Caco-2 (cell line): Measurements from ENCODE around the gene LDB2. TPM values are rescaled to one million over a fixed set of nuclear protein-coding genes. Genes with fewer than 3 reads are reported as not detected.

Source experiments
- BruUV-seq: library from RNA; stranded (reverse); fragments of 400-500 nt; replicated peaks from 2 replicates; lab custom pipeline; 2021; lab: Mats Ljungman, UMichigan
- CTCF ChIA-PET: fragments of 300-600 bp; sonication (Branson Sonifier 250); formaldehyde crosslinking; loops from one replicate; lab custom pipeline; 2022; ENCODE audit warnings: antibody characterized with exemption; lab: Charles Lee
- POLR2A ChIA-PET: fragments of 300-600 bp; sonication (Branson Sonifier 250); formaldehyde crosslinking; loops from one replicate; lab custom pipeline; 2022; ENCODE audit warnings: antibody characterized with exemption; lab: Charles Lee
- DNase-seq, 2 experiments: peaks; one replicate each; pipeline versions ENCODE4 v3.0.0 to v3.0.0-alpha.2; 2020 to 2022
- H3K27me3 ChIP-seq: replicated peaks from 2 replicates; pipeline ENCODE4 v1.6.0; 2011; ENCODE audit warnings: low read length; ENCODE audit not compliant: control insufficient read depth, insufficient read depth
- H3K36me3 ChIP-seq: 2 replicates; pipeline ENCODE4 v1.5.1; 2011; ENCODE audit warnings: low read length; ENCODE audit not compliant: control insufficient read depth, insufficient read depth
- H3K4me1 ChIP-seq: fragments of 250-450 bp; sonication (Bioruptor Pico); 2 replicates; pipeline ENCODE4 v1.5.1; 2020; ENCODE audit warnings: mild to moderate bottlenecking
- H3K4me3 ChIP-seq: 2 replicates; pipeline ENCODE4 v1.5.1; 2011; ENCODE audit warnings: low read depth, mild to moderate bottlenecking, control low read depth, low read length
- H3K9me3 ChIP-seq: fragments of 250-450 bp; sonication (Bioruptor Pico); 2 replicates; pipeline ENCODE4 v1.5.1; 2020; ENCODE audit warnings: mild to moderate bottlenecking, moderate library complexity
- H3K27ac Mint-ChIP-seq: one replicate; pipeline ENCODE4 v1.8.0; 2022; ENCODE audit warnings: mixed read lengths; ENCODE audit not compliant: unreplicated experiment
- H3K27me3 Mint-ChIP-seq: one replicate; pipeline ENCODE4 v1.8.0; 2022; ENCODE audit warnings: mixed read lengths; ENCODE audit not compliant: insufficient read depth, unreplicated experiment
- H3K36me3 Mint-ChIP-seq: one replicate; pipeline ENCODE4 v1.8.0; 2022; ENCODE audit warnings: mild to moderate bottlenecking, mixed read lengths; ENCODE audit not compliant: insufficient read depth, unreplicated experiment
- H3K4me1 Mint-ChIP-seq: one replicate; pipeline ENCODE4 v1.8.0; 2022; ENCODE audit warnings: low read depth, mixed read lengths; ENCODE audit not compliant: unreplicated experiment
- H3K4me3 Mint-ChIP-seq: one replicate; pipeline ENCODE4 v1.8.0; 2022; ENCODE audit warnings: mild to moderate bottlenecking, moderate library complexity, mixed read lengths; ENCODE audit not compliant: unreplicated experiment
- H3K9me3 Mint-ChIP-seq: one replicate; pipeline ENCODE4 v1.8.0; 2022; ENCODE audit warnings: mixed read lengths; ENCODE audit not compliant: unreplicated experiment
- intact Hi-C: fragments of 100-400 bp; cut with micrococcal nuclease; formaldehyde crosslinking; loops from one replicate; pipeline ENCODE4 v1.10.0; 2022; ENCODE audit not compliant: unreplicated experiment
- total RNA-seq: library from RNA; stranded (reverse); gene quantifications from 2 replicates; pipeline ENCODE4 v1.2.3, GENCODE V29; 2022
- TF ChIP-seq, protein P1 (sequence below), 2 experiments: fragments of 200-600 bp in 1 of 2; IDR thresholded peaks; 1 replicate in 1 of 2; 2 replicates in 1 of 2; pipeline versions ENCODE4 v1.5.1 to v1.8.0; 2011 to 2022; ENCODE audit warnings: antibody characterized with exemption in 1 of 2, control low read depth in 1 of 2, inconsistent platforms in 1 of 2, low read depth in 1 of 2, low read length in 1 of 2, mild to moderate bottlenecking in 1 of 2, moderate library complexity in 1 of 2; ENCODE audit not compliant: insufficient read depth in 1 of 2, severe bottlenecking in 1 of 2, unreplicated experiment in 1 of 2

Gene LDB2
- total RNA-seq, 1 experiment from 2014 or later = not detected

DNA sequence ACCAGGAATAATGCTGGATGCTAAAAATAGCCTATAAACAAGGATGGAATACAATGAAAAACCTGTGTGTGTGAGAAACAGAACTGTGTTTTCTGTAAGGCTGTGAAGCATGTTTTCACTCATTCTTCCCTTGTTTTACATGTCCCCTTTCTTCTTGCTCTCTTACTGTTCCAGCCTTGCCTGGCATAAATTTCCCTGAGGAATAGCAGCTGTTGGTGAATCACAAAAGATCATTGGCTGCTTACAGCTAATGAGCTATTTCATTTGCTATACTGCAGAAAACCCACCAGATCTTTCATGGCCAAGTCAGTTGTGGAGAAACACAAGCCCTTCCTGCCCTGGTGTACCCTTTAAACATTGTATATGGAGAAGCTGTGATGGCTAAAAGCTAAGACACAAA is 91.1 kb downstream of the LDB2 start:
- TF ChIP-seq, protein P1, sequence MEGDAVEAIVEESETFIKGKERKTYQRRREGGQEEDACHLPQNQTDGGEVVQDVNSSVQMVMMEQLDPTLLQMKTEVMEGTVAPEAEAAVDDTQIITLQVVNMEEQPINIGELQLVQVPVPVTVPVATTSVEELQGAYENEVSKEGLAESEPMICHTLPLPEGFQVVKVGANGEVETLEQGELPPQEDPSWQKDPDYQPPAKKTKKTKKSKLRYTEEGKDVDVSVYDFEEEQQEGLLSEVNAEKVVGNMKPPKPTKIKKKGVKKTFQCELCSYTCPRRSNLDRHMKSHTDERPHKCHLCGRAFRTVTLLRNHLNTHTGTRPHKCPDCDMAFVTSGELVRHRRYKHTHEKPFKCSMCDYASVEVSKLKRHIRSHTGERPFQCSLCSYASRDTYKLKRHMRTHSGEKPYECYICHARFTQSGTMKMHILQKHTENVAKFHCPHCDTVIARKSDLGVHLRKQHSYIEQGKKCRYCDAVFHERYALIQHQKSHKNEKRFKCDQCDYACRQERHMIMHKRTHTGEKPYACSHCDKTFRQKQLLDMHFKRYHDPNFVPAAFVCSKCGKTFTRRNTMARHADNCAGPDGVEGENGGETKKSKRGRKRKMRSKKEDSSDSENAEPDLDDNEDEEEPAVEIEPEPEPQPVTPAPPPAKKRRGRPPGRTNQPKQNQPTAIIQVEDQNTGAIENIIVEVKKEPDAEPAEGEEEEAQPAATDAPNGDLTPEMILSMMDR (IDR thresholded peaks at IDR 0.05; ENCODE audit: insufficient read depth in 1 of 2, low read depth in 1 of 2, low read length in 1 of 2, severe bottlenecking in 1 of 2, unreplicated experiment in 1 of 2) = no peak
- no peak for DNase-seq
- intact Hi-C loops = no loop called here
- no TSS peak for BruUV-seq
- Mint-ChIP-seq H3K4me1 (no peaks in the 10 kb centered on the region), H3K4me3 (no peak overlapping the region), H3K9me3 (no peaks in the 10 kb centered on the region), H3K36me3 (no peaks in the 10 kb centered on the region), H3K27ac (no peak overlapping the region), H3K27me3 (peaks cover 11% of the 10 kb centered on the region)
- ChIA-PET CTCF (no interaction called here), POLR2A (no interaction called here)
- Histone ChIP-seq H3K4me3 (no peak overlapping the region), H3K4me1 (no peaks in the 10 kb centered on the region), H3K36me3 (no peaks in the 10 kb centered on the region), H3K9me3 (no peaks in the 10 kb centered on the region), H3K27me3 (no peaks in the 10 kb centered on the region)

DNA sequence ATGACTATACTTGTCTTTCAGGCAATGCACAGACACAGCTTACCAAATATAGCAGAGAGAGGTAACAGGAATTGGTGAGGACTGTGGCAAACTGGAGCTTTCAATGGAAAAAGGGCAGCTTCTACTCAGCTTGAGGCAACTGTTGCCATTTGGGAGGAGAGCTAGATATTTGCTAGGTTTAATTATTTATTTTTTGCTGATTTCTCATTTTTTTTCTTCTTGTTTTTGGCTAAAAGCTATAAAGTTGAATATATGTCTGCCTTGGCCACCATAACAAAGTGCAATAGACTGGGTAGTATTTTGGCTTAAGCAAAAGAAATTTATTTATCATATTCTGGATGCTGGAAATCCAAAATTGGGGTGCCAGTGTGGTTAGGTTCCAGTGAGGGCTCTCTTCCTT is 93.9 kb downstream of the LDB2 start:
- Histone ChIP-seq H3K36me3 (no peaks in the 10 kb centered on the region), H3K4me3 (no peak overlapping the region), H3K4me1 (no peaks in the 10 kb centered on the region), H3K9me3 (no peaks in the 10 kb centered on the region), H3K27me3 (no peaks in the 10 kb centered on the region)
- ChIA-PET POLR2A (no interaction called here), CTCF (no interaction called here)
- H3K9me3 Mint-ChIP-seq = no peaks in the 10 kb centered on the region
- H3K4me3 Mint-ChIP-seq = no peak overlapping the region
- H3K27me3 Mint-ChIP-seq = peaks cover 11% of the 10 kb centered on the region
- intact Hi-C loops = no loop called here
- no peaks in the 10 kb centered on the region for H3K4me1 Mint-ChIP-seq
- BruUV-seq = no TSS peak
- no peak for DNase-seq
- no peaks in the 10 kb centered on the region for H3K36me3 Mint-ChIP-seq
- TF ChIP-seq, protein P1 (IDR thresholded peaks at IDR 0.05; ENCODE audit: insufficient read depth in 1 of 2, low read depth in 1 of 2, low read length in 1 of 2, severe bottlenecking in 1 of 2, unreplicated experiment in 1 of 2) = no peak
- H3K27ac Mint-ChIP-seq = no peak overlapping the region

DNA sequence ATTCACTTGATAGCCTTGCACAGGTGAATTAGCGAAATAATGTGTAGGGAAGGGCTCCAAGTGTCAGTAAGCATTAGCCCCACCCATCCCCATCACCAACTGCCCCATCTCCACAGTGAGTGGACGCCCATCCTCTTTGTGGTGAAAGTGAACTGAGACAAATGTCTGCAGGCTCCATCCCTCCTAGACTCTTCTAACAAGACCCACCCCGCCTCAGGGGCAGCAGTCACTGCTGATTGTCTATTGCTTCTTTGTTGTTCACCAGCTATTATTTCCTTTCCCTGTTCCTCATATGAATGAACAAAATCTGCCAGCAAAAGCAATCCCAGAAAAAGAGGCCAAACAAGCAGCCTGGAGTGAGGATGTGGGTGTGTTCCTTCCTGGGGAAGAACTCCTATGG is 96.4 kb downstream of the LDB2 start:
- Mint-ChIP-seq H3K27ac (no peak overlapping the region), H3K36me3 (no peaks in the 10 kb centered on the region), H3K9me3 (no peaks in the 10 kb centered on the region), H3K27me3 (no peaks in the 10 kb centered on the region), H3K4me1 (no peaks in the 10 kb centered on the region), H3K4me3 (no peak overlapping the region)
- no TSS peak for BruUV-seq
- intact Hi-C loops = no loop called here
- Histone ChIP-seq H3K4me1 (no peaks in the 10 kb centered on the region), H3K27me3 (no peaks in the 10 kb centered on the region), H3K9me3 (no peaks in the 10 kb centered on the region), H3K36me3 (no peaks in the 10 kb centered on the region), H3K4me3 (no peak overlapping the region)
- ChIA-PET CTCF (no interaction called here), POLR2A (no interaction called here)
- TF ChIP-seq, protein P1 (IDR thresholded peaks at IDR 0.05; ENCODE audit: insufficient read depth in 1 of 2, low read depth in 1 of 2, low read length in 1 of 2, severe bottlenecking in 1 of 2, unreplicated experiment in 1 of 2) = no peak
- no peak for DNase-seq
